C4-2B (cell line): ENCODE measurements around the gene NFIC.

ENCODE experiments used
- CTCF ChIP-seq: fragments of 450-650 bp; conservative IDR thresholded peaks from 2 replicates; pipeline ENCODE4 v1.5.1; 2017; ENCODE audit warnings: mild to moderate bottlenecking
- ZFX ChIP-seq: fragments of 450-650 bp; IDR thresholded peaks from 2 replicates; pipeline ENCODE4 v1.6.1; 2017

GRCh38 chr19:3345850-3346460 lies 20.4 kb upstream of the NFIC start:
- TF ChIP-seq CTCF (no peak), ZFX (no peak)
